ENCODE data around the gene LHX5. TPM values are rescaled to one million over a fixed set of nuclear protein-coding genes. Genes with fewer than 3 reads are reported as not detected.

Gene LHX5
- total RNA-seq, 1 experiment from 2014 or later: 1.9 TPM

GRCh38 chr12:113428482-113428881 lies 43.2 kb downstream of the LHX5 start:
- Histone ChIP-seq H3K23me2 (ENCODE audit: insufficient read length, low read depth, low read length, poor library complexity, severe bottlenecking) (no peaks in the 10 kb centered on the region), H4K8ac (replicated peaks; ENCODE audit: insufficient read length, low read depth, low read length) (no peak overlapping the region), H3K27me3 (ENCODE audit: insufficient read depth, low read length) (no peaks in the 10 kb centered on the region), H3K4me2 (ENCODE audit: insufficient read depth, insufficient read length, low read length) (no peak overlapping the region), H4K91ac (ENCODE audit: insufficient read length, low read depth, low read length) (no peak overlapping the region), H3K9me3 (ENCODE audit: control insufficient read depth, low read depth, low read length) (no peaks in the 10 kb centered on the region), H3K23ac (ENCODE audit: insufficient read length, low read depth, low read length) (no peak overlapping the region), H3K79me2 (ENCODE audit: insufficient read depth, low read length) (no peaks in the 10 kb centered on the region), H3K14ac (ENCODE audit: insufficient read depth, low read length) (no peak overlapping the region), H3K27ac (ENCODE audit: insufficient read length, low read depth, low read length) (no peak overlapping the region), H4K5ac (ENCODE audit: insufficient read length, low read depth, low read length) (no peak overlapping the region), H3K18ac (ENCODE audit: insufficient read length, low read depth, low read length) (no peak overlapping the region), H2BK120ac (ENCODE audit: low read depth, low read length, poor library complexity, severe bottlenecking) (no peak overlapping the region), H2BK5ac (ENCODE audit: insufficient read length, low read length) (no peak overlapping the region), H2BK12ac (ENCODE audit: insufficient read length, low read depth, low read length) (no peak overlapping the region), H2AFZ (ENCODE audit: low read length) (no peak overlapping the region), H3T11ph (ENCODE audit: low read length) (no peak overlapping the region), H2BK20ac (ENCODE audit: low read depth, low read length, poor library complexity, severe bottlenecking) (no peak overlapping the region), H2AK5ac (ENCODE audit: insufficient read length, low read length) (no peak overlapping the region), H3K56ac (ENCODE audit: insufficient read length, low read depth, low read length) (no peak overlapping the region), H2BK15ac (ENCODE audit: low read depth, low read length) (no peak overlapping the region), H4K20me1 (ENCODE audit: control insufficient read depth, insufficient read depth, insufficient read length) (no peaks in the 10 kb centered on the region), H3K9ac (ENCODE audit: extremely low read depth, insufficient read length, low read length) (no peak overlapping the region), H3K4ac (ENCODE audit: low read depth, low read length) (no peak overlapping the region), H3K4me1 (ENCODE audit: insufficient read depth, low read length) (no peaks in the 10 kb centered on the region), H3K79me1 (ENCODE audit: insufficient read depth, low read depth, low read length, poor library complexity, severe bottlenecking) (no peaks in the 10 kb centered on the region)
- no CpG with 5 or more reads among the region's 1 CpG for WGBS (ENCODE audit: extremely low coverage, insufficient read length, low lambda C conversion rate)
- peaks cover 0 to 4% of the 10 kb centered on the region in 2 experiments; a peak in 3 of 5 replicates for H3K9me3 Mint-ChIP-seq
- H3K4me1 Mint-ChIP-seq: peaks cover 12 to 21% of the 10 kb centered on the region in 2 experiments
- DNase-seq: no peak
- no peak overlapping the region for H3K27ac Mint-ChIP-seq
- TF ChIP-seq CTCF (conservative IDR thresholded peaks at IDR 0.05): no peak
- H3K36me3 Mint-ChIP-seq (ENCODE audit: insufficient read depth in 1 of 3, low read depth in 3 of 3): peaks cover 0 to 4% (median 0%) of the 10 kb centered on the region in 3 experiments; a peak in 1 of 7 replicates
- H3K27me3 Mint-ChIP-seq (ENCODE audit: low read depth): peaks cover 21% of the 10 kb centered on the region
- H3K4me3 Mint-ChIP-seq: no peak overlapping the region
